K562 (cell line): ENCODE measurements around the gene ANP32B. TPM values are rescaled to one million over a fixed set of nuclear protein-coding genes. Genes with fewer than 3 reads are reported as not detected.
A peak's percentile ranks its signal among the peaks of the same experiment; 100 is the strongest.

Experiments used
- ATF4 ChIP-seq: fragments of 450-650 bp; formaldehyde crosslinking; IDR thresholded peaks from 2 replicates; pipeline ENCODE4 v1.4.0; 2022; ENCODE audit warnings: mild to moderate bottlenecking, moderate library complexity
- CHD7 ChIP-seq: fragments of 200-600 bp; sonication (generic); IDR thresholded peaks from one replicate; pipeline ENCODE4 v1.6.1; 2012; ENCODE audit warnings: mild to moderate bottlenecking, low read depth, low read length, inconsistent platforms
- IRF1 ChIP-seq: sonication (generic); formaldehyde crosslinking; IDR thresholded peaks from 2 replicates; pipeline ENCODE4 v1.8.0; 2022; ENCODE audit warnings: missing genetic modification reagents, mild to moderate bottlenecking, borderline replicate concordance
- MEF2D ChIP-seq: conservative IDR thresholded peaks from 2 replicates; pipeline ENCODE4 v1.6.1; 2016; ENCODE audit warnings: low read depth, missing genetic modification characterization, missing compliant biosample characterization
- MEIS2 ChIP-seq: fragments of 450-650 bp; IDR thresholded peaks from 2 replicates; pipeline ENCODE4 v1.6.1; 2014; ENCODE audit warnings: mild to moderate bottlenecking; ENCODE audit not compliant: partially characterized antibody
- PRDM10 ChIP-seq: fragments of 450-650 bp; IDR thresholded peaks from 2 replicates; pipeline ENCODE4 v1.6.1; 2018; ENCODE audit not compliant: partially characterized antibody
- RHOXF2B ChIP-seq: fragments of 250-450 bp; sonication (Bioruptor Pico); conservative IDR thresholded peaks from 2 replicates; pipeline ENCODE4 v1.5.1; 2021
- SMAD1 ChIP-seq: fragments of 150-350 bp; IDR thresholded peaks from 2 replicates; pipeline ENCODE4 v1.6.1; 2014; ENCODE audit warnings: low read length, low read depth; ENCODE audit not compliant: partially characterized antibody
- STAT5B ChIP-seq: fragments of 250-450 bp; sonication (Bioruptor Pico); IDR thresholded peaks from 2 replicates; pipeline ENCODE4 v1.8.0; 2021; ENCODE audit warnings: mild to moderate bottlenecking, inconsistent platforms
- ZC3H4 ChIP-seq: sonication (generic); formaldehyde crosslinking; IDR thresholded peaks from 2 replicates; pipeline ENCODE4 v1.9.0; 2021; ENCODE audit warnings: missing genetic modification reagents, borderline replicate concordance
- ZNF699 ChIP-seq: fragments of 250-450 bp; sonication (Bioruptor Pico); IDR thresholded peaks from 2 replicates; pipeline ENCODE4 v1.8.0; 2021; ENCODE audit warnings: mild to moderate bottlenecking, moderate library complexity; ENCODE audit not compliant: insufficient replicate concordance
- polyA plus RNA-seq, 8 experiments: library from polyadenylated mRNA; depleted of rRNA in 4 of 8; stranded (reverse) in 5 of 8; unstranded in 3 of 8; fragments of >200 nt; fragmentation: Nextera tagmentation in 2 of 8; fragmentation: Illumina TruSeq in 1 of 8; extraction: Ambion mirVana in 2 of 8; extraction: Trizol in 1 of 8; gene quantifications; 2 replicates each; pipeline versions ENCODE4 v1.2.1 to v1.2.3, GENCODE V29; 2011 to 2014; ENCODE audit warnings: inconsistent platforms in 1 of 8, missing spikeins in 1 of 8
- total RNA-seq, 7 experiments: library from RNA; depleted of rRNA in 6 of 7; stranded (reverse); fragments of >200 nt in 6 of 7; fragmentation: Illumina TruSeq in 2 of 7; extraction: Trizol in 2 of 7; gene quantifications; 2 replicates each; pipeline versions ENCODE4 v1.2.1 to v1.2.3, GENCODE V29; 2011 to 2021; ENCODE audit warnings: low replicate concordance in 1 of 7

Gene ANP32B
- total and polyA plus RNA-seq, 9 of the 15 experiments (the other 6 are each of a cell fraction or from before 2014, with no cell fraction given) = 68.9 to 815 (median 141) TPM

GRCh38 chr9:98050351-98050750 is 67.2 kb downstream of the ANP32B start (continued):
- TF ChIP-seq CHD7 (no peak), ZNF699 (CRISPR knock-in tag) (no peak), STAT5B (peak; percentile 46; the same call in 1 of the 2 replicates), ZC3H4 (CRISPR knock-in tag) (no peak), MEF2D (tag) (peak; percentile 90), RHOXF2B (CRISPR knock-in tag) (no peak), PRDM10 (no peak), IRF1 (CRISPR knock-in tag) (no peak), MEIS2 (no peak), ATF4 (CRISPR knock-in tag) (peak; percentile 73; the same call in 1 of the 2 replicates), SMAD1 (no peak)
